Amniotic stem cell (primary cell): ENCODE measurements around the gene UBB.

Experiments
- DNase-seq: peaks from one replicate; lab custom pipeline; 2025; lab: John Stamatoyannopoulos, UW

The UBB gene

DNA sequence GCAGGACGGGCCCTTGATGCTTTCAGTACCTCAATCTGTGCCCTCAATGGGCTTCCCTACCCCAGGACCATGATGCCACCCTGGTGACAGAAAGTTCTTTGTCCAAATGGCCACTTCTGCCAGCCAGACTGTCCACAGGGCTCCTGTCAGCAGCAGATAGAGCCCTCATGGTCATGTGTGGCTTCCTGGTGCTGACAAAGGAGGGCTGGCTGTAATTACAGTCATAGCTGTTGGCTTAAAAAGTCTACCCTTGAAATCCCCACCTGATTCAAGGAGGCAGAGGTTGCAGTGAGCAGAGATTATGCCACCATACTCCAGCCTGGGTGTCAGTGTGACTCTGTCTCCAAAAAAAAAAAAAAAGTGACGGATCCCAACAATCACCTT lies 37.8 kb downstream of the UBB start:
- DNase-seq, result no peak

DNA sequence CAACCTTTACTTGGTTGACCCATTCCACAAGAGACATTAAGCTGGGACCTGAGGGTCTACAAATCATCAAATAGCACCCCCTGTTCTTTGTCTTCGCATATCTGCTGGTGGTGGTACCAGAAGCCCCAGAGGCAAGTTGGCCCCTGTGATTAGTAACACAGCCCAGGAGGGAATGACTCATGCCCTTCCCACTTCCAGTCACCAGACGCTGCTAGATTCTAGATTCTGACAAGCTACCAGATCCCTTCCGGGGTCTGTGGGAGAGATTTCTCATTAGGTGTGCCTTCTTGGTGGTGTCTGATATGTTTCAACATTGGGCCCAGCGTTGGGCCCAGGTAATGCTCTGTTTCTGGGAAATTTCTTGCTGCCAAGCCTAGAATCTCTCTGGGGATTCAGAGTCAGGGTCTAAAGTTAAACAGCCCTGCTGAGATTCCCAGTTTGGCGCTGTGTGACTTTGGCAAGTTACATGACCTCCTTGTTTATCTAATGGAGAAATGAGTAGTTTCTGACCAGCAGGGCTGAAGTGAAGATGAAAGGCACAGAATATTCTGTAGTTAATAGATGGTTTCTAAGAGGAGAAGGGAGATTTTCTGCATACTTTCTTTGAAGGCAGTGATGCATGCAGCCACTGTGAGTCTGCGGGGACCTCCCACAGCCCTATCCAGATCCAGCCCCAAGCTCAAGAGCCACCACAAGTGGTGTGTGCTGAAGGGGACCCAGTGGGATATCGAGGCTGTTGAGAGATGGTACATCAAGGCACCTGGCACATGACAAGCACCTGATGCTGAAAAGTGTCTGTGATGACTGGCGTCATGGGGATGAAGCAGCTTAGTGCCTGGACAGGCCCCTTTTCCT lies 38.4 kb downstream of the UBB start:
- peak; percentile 72 for DNase-seq

DNA sequence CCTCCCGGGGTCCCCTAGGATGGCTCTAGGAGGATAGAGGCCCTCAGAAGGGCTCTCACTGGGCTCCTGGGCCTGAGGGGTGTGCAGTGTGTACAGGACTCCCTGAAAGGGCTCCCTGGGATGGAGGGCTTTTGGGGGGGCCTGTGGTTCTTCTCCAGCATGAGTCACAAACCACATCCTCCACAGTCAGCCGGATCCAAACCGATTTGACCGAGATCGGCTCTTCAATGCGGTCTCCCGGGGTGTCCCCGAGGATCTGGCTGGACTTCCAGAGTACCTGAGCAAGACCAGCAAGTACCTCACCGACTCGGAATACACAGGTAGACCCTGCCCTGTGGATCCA lies 39.0 kb downstream of the UBB start:
- DNase-seq, result no peak

DNA sequence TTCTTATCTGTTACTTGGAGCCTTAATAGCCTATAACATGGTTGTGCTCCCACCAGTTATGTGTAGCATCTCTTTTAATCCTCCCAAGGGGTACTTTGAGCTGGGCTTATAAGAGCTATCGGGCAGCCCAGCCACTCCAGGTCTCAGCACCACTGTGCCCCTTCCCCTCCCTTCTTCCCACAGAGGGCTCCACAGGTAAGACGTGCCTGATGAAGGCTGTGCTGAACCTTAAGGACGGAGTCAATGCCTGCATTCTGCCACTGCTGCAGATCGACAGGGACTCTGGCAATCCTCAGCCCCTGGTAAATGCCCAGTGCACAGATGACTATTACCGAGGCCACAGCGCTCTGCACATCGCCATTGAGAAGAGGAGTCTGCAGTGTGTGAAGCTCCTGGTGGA lies 41.5 kb downstream of the UBB start:
- no peak for DNase-seq

DNA sequence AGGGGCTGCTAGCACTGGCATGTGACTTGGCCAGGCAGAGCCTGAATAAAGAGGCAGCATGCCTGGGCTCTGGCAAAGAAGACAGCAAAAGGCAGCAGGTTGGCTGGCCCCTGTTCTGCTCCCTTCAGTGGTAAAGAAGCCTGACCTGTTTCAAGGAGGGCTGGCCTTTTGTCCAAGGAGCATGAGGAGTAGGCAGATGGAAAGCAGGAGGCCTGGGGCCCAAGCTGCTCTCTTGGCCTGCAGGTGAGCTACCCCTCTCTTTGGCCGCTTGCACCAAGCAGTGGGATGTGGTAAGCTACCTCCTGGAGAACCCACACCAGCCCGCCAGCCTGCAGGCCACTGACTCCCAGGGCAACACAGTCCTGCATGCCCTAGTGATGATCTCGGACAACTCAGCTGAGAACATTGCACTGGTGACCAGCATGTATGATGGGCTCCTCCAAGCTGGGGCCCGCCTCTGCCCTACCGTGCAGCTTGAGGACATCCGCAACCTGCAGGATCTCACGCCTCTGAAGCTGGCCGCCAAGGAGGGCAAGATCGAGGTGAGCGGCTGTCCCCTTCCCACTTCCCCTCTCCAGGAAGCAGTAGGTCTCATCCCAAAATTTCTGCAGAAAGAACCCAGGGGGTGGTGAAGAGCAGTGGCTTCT lies 42.5 kb downstream of the UBB start:
- DNase-seq, result no peak

DNA sequence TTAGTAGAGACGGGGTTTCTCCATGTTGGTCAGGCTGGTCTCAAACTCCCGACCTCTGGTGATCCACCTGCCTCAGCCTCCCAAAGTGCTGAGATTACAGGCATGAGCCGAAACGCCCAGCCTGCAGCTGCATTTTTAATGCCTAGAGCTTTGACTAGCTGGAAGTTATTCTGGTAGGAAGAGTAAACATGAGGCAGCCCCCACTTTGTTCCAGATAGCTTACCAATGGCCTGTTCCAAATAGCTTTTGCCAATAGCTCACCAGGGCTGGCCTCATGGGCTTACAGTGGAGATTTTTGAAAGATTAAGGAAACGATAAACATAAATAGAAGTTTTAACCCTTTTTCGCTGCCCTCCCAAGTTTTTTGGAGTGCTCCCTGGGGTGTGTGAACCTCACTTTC lies 44.3 kb downstream of the UBB start:
- no peak for DNase-seq

DNA sequence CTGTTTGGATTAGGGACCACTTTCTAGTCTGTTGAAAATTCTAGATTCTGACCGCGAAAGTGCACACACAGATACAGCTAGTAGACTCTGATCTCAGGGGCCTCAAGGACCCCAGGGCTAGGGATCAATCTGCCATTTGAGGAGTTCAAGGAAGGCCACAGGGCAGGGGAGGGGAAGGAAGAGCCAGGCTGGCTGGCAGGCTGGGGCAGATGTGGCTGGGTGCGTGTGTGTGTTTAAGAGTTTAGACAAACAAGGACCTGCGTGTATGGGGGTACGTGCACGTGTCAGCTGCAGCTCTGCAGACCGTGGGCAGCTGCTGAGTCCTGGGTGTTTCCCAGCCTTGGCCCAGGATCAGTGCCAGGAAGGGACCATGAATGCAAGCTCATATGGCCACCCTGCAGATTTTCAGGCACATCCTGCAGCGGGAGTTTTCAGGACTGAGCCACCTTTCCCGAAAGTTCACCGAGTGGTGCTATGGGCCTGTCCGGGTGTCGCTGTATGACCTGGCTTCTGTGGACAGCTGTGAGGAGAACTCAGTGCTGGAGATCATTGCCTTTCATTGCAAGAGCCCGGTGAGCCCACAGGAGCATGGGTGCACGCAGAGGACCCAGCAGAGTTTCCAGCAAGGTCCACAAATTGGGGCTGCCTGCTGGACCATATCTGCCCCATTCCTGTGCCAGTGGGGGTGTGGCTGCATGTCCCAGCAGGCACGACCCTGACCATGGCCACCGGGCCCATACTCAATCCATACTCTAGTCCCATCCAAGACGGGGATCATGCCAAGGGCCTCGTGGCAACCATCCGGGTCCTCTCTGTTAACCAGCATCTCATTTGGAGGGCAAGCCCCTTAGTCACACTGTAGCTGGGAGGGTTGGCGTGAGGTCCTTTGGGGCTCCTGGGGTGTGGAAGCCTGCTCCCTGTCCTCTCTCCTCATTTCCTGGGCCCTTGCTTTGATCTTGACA lies 45.1 kb downstream of the UBB start:
- no peak for DNase-seq

DNA sequence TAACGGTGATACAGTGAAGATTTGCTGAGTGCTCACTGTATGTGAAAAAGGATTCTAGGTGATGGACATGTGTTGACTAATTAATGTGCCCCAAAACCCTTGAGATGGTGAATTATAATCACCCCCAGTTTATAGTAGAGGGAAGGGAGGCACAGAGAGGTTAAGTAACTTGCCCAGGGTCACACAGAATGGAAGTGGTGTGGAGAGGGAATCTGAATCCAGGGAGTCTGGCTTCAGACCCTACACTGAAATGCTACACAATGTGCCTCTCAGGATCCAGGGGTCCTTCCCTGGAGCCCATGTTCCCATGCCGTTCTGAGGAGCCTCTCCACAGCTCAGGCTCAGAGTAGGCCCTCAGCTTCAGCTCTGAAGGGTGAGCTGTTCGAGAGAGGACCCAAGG lies 46.1 kb downstream of the UBB start:
- no peak for DNase-seq

DNA sequence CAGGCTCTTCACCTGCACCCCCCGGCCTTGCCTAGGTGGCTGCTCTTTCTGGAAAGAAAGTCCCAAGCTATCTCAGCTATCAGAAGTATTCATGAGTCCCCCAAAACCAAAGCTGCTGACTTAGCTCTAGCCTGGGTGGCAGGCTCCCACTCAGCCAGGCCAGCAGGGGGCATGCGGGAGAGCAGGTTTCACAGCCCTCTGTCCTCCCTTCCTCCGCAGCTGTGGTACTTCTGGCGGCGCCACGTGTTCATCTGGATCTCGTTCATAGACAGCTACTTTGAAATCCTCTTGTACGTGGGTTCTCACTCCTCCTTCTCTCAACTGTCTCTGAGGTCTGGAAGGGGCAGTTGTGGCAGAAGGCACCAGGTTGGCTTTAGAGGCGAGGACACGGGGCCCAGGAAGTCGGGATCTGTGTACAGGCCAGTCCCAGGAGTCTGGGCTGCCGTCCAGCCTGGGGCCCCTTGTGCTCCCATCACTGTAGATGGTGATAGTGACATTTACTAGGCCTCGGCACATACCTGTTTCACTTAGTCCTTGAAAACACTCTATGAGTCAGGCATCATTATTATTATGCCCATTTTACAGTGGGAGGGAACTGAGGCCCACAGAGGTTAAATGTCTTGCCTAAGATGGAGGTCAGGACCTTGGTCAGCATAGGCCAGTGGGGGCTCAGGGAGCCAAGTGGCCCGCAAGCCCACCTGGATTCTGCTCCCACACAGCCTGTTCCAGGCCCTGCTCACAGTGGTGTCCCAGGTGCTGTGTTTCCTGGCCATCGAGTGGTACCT lies 47.4 kb downstream of the UBB start:
- DNase-seq, result no peak

DNA sequence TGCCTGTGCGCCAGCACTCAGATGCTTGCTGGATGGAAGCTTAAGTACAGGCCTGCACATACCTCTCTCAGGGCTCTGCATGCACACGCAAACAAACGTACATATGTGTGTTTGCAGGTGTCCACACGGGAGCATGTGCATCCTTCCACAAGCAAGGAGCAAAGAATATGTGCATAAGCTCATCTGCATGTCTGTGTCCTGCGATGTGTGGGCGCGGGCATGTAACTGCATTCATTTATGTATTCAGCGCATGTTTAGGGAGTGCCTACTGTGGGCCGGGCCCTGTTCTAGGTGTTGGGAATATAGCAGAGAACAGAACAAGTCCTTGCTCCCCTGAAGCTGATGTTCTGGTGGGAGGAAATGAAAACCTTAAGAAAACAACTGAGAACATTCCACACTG lies 48.2 kb downstream of the UBB start:
- no peak for DNase-seq

DNA sequence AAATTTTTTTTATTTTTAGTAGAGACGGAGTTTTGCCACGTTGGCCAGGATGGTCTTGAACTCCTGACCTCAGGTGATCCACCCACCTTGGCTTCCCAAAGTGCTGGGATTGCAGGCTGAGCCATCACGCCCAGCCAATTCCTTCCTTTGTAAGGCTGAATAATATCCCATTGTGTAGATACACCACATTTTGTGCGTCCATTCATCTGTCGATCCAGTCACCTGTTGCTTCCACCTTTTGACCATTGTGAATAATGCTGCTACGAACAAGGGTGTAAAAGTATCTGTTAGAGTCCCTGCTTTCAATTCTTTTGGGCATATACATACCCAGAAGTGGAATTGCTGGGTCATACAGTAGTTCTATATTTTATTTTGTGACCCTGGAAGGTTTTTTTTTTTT lies 49.8 kb downstream of the UBB start:
- no peak for DNase-seq

DNA sequence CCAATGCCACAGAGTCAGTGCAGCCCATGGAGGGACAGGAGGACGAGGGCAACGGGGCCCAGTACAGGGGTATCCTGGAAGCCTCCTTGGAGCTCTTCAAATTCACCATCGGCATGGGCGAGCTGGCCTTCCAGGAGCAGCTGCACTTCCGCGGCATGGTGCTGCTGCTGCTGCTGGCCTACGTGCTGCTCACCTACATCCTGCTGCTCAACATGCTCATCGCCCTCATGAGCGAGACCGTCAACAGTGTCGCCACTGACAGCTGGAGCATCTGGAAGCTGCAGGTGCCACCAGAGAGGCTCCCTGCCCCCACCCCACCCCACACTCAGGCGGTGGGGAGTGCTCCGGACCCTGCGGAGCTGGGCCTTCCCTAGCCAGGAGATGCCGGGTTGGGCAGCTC lies 51.1 kb downstream of the UBB start:
- DNase-seq, result no peak
